Gastroesophageal sphincter (tissue), 3 donors: Measurements from ENCODE around the gene AKAP10.

Experiments
- EP300 ChIP-seq: sonication (generic); formaldehyde crosslinking; IDR thresholded peaks from one replicate; pipeline ENCODE4 v1.6.1; 2017; ENCODE audit warnings: antibody characterized with exemption, mild to moderate bottlenecking
- POLR2A ChIP-seq, 2 donors: fragments of 450-650 bp; IDR thresholded peaks; one replicate each; pipeline ENCODE4 v1.6.1; 2017; ENCODE audit warnings: antibody characterized with exemption in 2 of 2, mild to moderate bottlenecking in 2 of 2, moderate library complexity in 1 of 2
- POLR2AphosphoS5 ChIP-seq: sonication (generic); formaldehyde crosslinking; IDR thresholded peaks from one replicate; pipeline ENCODE4 v1.6.1; 2017; ENCODE audit warnings: antibody characterized with exemption
- TF ChIP-seq, protein P1 (sequence below), 4 experiments: fragments of 200-600 bp in 2 of 4; fragments of 450-650 bp in 2 of 4; sonication (generic) in 1 of 4; IDR thresholded peaks; one replicate each; pipeline ENCODE4 v1.5.1; 2017 to 2019; ENCODE audit warnings: antibody characterized with exemption in 4 of 4, mild to moderate bottlenecking in 2 of 4, moderate library complexity in 2 of 4

DNA sequence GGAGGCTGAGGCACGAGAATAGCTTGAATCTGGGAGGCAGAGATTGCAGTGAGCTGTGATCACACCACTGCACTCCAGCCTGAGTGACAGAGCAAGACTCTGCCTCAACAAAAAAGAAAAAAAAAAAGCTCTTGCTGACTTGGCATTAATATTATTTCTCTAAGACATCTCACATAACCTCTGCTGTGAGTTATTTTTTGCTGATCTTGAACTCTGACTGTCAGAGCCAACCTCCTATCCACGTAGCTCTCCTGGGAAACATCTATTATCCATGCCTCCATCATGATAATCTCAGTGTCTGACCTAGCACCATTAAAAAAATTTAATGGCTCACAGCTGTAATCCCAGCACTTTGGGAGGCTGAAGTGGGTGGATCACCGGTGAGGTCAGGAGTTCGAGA is 97.2 kb downstream of the AKAP10 start:
- TF ChIP-seq, protein P1, sequence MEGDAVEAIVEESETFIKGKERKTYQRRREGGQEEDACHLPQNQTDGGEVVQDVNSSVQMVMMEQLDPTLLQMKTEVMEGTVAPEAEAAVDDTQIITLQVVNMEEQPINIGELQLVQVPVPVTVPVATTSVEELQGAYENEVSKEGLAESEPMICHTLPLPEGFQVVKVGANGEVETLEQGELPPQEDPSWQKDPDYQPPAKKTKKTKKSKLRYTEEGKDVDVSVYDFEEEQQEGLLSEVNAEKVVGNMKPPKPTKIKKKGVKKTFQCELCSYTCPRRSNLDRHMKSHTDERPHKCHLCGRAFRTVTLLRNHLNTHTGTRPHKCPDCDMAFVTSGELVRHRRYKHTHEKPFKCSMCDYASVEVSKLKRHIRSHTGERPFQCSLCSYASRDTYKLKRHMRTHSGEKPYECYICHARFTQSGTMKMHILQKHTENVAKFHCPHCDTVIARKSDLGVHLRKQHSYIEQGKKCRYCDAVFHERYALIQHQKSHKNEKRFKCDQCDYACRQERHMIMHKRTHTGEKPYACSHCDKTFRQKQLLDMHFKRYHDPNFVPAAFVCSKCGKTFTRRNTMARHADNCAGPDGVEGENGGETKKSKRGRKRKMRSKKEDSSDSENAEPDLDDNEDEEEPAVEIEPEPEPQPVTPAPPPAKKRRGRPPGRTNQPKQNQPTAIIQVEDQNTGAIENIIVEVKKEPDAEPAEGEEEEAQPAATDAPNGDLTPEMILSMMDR (IDR thresholded peaks at IDR 0.05): no peak
- TF ChIP-seq POLR2AphosphoS5 (no peak), POLR2A (IDR thresholded peaks at IDR 0.05) (no peak), EP300 (no peak)
